ENCODE measurements around the gene PROSER2. TPM values are rescaled to one million over a fixed set of nuclear protein-coding genes. Genes with fewer than 3 reads are reported as not detected.

The PROSER2 gene
- 0.98 and 1.9 TPM in 2 replicates for total RNA-seq

GRCh38 chr10:11823122-11823988 lies at the start of gene PROSER2:
Gene PROSER2 (plus strand): TSS chr10:11823356. CDS start chr10:11852078, 28,722 bp downstream.

Other genes starting within 250 kb of the PROSER2 start
- 9.9 and 11.7 TPM in 2 replicates for gene USP6NL, start 211.7 kb upstream of the PROSER2 start, total RNA-seq
- gene ECHDC3, start 81.0 kb upstream of the PROSER2 start, total RNA-seq: 2.1 and 4.4 TPM in 2 replicates
- 15.6 and 16.8 TPM in 2 replicates for gene UPF2, start 219.5 kb downstream of the PROSER2 start, total RNA-seq
- gene DHTKD1, start 245.6 kb downstream of the PROSER2 start, total RNA-seq: 12.6 and 12.9 TPM in 2 replicates

Measured in smooth muscle cell of the pulmonary artery (primary cell).